NCI-H2107 (cell line): ENCODE data around the gene TNFSF13.

Source experiments
- DNase-seq: peaks from one replicate; lab custom pipeline; 2025; lab: John Stamatoyannopoulos, UW

Gene TNFSF13, protein sequence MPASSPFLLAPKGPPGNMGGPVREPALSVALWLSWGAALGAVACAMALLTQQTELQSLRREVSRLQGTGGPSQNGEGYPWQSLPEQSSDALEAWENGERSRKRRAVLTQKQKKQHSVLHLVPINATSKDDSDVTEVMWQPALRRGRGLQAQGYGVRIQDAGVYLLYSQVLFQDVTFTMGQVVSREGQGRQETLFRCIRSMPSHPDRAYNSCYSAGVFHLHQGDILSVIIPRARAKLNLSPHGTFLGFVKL

DNA sequence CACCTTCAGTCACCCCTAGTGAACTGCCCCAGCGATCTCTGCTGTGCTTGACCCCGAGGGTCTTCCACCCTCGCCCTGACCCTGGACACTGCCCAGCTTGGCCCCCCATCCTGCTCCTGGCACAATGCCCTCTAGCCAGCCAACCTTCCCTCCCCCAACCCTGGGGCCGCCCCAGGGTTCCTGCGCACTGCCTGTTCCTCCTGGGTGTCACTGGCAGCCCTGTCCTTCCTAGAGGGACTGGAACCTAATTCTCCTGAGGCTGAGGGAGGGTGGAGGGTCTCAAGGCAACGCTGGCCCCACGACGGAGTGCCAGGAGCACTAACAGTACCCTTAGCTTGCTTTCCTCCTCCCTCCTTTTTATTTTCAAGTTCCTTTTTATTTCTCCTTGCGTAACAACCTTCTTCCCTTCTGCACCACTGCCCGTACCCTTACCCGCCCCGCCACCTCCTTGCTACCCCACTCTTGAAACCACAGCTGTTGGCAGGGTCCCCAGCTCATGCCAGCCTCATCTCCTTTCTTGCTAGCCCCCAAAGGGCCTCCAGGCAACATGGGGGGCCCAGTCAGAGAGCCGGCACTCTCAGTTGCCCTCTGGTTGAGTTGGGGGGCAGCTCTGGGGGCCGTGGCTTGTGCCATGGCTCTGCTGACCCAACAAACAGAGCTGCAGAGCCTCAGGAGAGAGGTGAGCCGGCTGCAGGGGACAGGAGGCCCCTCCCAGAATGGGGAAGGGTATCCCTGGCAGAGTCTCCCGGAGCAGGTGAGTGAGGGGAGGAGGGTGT, at the start of gene TNFSF13:
Gene TNFSF13 (plus strand): TSS at position 207 of the 776 bp plus-strand sequence. CDS start 290 bp downstream, at position 497.
- no peak for DNase-seq

DNA sequence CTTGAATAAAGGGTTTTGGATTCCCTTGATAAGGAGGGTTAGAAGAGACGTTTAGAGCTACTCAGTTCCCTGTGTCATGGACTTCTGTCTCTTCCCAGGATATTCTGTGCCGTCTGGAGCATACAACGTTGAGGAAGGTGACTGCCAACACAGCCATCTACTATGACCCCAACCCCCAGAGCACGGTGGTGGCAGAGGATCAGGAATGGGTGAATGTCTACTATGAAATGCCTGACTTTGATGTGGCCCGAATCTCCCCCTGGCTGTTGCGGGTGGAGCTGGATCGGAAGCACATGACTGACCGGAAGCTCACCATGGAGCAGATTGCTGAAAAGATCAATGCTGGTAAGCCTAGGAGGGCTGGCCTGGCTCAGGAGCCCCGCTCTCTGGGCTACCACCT, 49.7 kb upstream of the TNFSF13 start:
- DNase-seq = no peak

DNA sequence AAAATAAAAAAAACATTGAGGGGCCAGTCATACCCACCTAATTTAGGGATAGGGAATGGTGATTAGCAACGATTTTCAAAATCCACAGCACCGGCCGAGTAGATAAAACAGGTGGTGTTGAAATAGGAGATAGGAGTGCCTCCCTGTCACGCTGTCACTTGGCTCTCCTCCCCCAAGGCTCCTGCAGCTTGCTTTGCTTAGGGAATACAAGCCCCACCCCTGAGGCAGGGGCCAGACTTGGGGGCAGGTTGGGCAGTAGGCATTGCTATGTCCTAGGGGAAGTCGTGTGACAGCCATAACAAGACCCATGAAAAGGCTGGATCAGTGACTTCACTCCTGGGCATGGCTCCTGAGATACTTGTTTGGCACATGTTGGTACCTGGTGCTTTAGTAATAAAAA, 48.6 kb upstream of the TNFSF13 start:
- DNase-seq = no peak

DNA sequence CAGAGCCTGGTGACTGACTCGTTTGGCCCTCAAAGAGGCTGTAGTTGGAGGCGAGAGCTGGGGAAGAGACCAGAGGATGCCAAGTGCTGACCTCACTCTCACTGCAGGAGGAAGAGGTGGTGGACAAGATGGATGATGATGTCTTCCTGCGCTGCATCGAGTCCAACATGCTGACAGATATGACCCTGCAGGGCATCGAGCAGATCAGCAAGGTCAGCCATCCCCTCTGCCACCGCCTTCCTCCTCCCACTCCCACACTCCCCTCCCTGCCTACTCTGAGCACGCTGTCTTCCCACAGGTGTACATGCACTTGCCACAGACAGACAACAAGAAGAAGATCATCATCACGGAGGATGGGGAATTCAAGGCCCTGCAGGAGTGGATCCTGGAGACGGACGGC, 47.4 kb upstream of the TNFSF13 start:
- DNase-seq = no peak

DNA sequence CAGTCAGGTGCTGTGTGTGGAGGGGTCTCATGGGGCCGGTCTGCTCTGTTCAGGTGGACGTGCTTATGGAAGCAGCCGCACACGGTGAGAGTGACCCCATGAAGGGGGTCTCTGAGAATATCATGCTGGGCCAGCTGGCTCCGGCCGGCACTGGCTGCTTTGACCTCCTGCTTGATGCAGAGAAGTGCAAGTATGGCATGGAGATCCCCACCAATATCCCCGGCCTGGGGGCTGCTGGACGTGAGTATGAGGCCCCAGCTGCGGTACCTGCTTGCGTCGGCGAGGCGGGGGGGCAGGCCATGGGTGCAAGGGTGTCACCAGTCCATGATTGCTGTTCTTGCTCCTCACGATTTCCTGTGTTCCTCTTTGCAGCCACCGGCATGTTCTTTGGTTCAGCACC, 46.4 kb upstream of the TNFSF13 start:
- no peak for DNase-seq

DNA sequence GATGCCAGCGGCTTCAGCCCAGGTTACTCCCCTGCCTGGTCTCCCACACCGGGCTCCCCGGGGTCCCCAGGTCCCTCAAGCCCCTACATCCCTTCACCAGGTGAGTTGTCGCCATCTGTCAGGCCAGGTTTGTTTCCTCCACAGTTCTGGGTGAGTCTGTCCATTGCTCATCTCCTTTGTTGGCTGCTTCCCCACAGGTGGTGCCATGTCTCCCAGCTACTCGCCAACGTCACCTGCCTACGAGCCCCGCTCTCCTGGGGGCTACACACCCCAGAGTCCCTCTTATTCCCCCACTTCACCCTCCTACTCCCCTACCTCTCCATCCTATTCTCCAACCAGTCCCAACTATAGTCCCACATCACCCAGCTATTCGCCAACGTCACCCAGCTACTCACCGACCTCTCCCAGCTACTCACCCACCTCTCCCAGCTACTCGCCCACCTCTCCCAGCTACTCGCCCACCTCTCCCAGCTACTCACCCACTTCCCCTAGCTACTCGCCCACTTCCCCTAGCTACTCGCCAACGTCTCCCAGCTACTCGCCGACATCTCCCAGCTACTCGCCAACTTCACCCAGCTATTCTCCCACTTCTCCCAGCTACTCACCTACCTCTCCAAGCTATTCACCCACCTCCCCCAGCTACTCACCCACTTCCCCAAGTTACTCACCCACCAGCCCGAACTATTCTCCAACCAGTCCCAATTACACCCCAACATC, 45.6 kb upstream of the TNFSF13 start:
- no peak for DNase-seq

DNA sequence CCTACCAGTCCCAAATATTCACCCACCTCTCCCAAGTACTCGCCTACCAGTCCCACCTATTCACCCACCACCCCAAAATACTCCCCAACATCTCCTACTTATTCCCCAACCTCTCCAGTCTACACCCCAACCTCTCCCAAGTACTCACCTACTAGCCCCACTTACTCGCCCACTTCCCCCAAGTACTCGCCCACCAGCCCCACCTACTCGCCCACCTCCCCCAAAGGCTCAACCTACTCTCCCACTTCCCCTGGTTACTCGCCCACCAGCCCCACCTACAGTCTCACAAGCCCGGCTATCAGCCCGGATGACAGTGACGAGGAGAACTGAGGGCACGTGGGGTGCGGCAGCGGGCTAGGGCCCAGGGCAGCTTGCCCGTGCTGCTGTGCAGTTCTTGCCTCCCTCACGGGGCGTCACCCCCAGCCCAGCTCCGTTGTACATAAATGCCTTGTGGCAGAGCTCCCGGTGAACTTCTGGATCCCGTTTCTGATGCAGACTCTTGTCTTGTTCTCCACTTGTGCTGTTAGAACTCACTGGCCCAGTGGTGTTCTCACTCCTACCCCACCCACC, 44.6 kb upstream of the TNFSF13 start:
- DNase-seq = no peak

DNA sequence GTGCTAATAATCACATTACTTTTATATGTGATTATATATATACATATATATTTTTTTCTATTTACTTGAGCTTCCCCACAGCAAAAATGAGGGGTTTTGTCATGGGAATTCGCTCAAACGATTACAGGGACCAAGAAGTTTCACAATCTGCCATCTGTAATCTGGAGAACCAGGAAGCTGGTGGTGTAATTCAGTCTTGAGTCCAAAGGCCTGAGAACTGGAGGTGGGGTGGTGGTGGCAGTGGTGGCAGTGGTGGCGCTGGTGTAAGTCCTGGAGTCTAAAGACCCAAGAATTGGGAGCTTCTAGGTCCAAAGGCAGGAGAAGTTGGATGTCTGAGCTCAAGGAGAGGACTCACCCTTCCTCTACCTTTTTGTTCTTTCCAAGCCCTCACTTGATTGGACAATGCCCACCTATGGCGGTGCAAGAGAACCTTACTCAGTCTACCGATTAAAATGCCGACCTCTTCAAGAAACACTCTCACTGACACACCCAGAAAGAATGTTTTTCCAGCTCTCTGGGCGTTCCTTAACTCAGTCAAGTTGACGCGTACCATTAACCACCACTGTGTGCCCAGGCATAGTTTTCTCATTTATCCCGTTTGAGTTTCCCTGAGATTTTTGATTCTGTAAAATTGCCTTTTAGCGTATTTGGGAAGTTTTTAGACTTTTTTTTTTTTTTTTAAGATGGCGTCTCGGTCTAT, 42.5 kb upstream of the TNFSF13 start:
- DNase-seq = no peak

DNA sequence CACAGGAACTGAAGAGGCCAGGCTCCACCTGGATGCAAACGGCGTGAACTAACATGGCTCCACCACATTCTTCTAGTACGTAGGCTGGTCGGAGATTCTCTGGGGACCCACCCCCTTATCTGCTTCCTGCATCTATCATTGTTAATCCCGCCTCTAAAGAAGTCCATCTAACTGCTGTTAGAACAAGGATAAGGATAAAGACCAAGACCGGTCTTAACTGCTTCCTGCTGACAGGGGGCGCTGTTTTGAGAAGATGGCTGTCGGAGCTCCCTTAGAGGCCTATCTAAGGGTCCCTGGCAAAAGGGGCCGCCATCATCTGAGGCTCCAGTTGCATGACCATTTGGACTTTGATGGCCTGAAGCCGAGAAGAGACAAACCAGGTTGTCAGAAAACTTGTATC, 35.5 kb upstream of the TNFSF13 start:
- no peak for DNase-seq

DNA sequence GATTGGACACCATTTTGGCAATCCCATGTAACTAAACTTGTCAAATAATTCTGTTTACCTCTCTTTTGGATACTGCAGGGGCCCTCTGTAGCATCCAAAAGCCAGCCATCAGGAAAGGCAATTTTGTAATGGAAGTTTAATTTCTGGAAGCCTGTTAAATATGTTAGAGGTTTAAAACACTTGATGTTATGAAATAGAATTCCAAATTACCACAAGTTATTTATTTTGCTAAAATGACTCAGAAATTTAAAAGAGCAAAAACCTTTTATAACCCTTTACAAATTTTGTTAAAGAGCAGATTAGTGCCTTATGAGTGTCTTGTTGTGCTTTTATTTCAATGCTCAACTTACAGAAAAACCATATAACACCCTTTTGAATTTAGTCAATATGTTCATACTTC, 29.7 kb upstream of the TNFSF13 start:
- DNase-seq = no peak

DNA sequence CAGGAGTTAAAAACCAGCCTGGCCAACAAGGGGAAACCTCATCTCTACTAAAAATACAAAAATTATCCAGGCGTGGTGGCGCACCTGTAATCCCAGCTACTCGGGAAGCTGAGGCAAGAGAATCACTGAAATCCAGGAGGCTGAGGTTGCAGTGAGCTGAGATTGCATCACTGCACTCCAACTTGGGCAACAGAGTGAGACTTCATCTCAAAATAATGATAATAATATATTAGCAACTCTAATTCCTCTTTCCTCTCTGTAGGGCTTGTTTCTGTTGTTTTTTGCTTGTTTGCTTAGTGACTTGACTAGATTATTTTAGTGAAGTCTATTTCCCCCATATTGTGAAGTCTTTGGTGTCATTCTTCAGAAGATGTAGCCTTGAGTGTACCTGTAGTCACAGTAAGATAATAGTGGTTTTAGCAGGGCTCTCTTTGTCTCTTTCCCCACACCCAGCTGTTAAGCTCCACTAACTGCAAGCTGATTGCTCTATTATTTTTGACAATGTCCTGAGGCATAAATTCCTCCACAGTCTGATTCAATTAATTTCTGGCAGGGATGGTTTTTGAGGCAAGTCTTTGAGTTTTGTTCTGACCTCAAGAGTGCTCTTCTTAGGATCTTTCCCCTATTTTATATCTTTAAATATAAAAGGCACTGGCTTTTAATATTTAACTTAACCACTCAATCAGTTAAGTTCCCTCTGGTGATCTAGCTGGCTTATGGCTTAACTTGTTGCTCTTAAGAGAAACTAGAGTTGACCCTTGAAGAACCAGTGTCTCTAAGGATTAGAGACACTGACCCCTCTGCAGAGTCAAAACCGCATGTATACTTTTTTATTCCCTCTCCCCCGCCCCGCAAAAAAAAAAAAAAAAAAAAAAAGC, 28.3 kb upstream of the TNFSF13 start:
- DNase-seq = no peak

DNA sequence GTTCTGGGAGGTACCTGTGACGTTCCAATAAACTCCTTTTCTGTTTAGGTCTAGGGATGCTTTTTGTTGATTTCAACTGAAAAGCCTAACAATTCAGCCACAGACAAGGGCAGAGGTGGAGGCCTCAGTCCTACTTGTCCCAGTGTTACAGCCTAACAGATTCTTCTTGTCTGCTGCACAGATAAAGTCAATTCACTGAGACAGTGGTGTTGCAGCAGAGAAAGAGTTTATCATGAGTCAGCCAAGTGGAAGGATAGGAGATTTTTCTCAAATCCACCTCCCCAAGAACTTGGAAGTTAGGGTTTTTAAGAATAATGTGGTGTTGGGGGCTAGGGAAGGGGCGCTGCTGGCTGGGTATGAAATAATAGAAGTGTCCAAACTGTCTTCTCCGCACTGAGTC, 20.5 kb upstream of the TNFSF13 start:
- DNase-seq = no peak

DNA sequence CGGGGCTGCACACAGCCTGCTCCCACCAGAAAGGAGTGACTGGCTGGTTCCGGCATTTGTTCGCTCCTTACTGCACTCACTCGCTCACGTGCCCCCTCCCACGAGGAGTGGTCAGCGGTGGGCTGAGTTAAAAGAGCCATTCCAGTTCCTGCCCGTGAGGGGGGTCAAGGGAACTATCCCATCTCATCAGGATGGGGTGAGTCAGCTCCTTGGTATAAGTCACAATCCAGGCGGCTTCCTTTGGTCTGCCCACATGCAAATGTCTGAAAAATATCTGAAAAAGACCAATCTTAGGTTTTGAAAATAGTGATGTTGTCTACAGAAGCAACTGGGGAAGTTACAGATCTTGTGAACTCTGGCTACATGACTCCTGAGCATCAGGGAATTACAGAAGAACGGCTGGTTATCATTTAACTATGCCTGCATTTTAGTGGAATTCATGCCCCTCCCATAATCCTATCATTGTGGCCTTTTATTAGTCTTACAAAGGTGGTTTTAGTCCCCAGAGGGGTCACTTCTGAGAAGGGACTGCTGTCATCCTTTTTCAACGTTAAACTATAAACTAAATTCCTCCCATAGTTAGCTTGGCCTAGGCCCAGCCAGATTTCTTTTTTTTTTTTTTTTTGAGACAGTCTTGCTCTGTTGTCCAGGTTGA, 19.5 kb upstream of the TNFSF13 start:
- DNase-seq = no peak

DNA sequence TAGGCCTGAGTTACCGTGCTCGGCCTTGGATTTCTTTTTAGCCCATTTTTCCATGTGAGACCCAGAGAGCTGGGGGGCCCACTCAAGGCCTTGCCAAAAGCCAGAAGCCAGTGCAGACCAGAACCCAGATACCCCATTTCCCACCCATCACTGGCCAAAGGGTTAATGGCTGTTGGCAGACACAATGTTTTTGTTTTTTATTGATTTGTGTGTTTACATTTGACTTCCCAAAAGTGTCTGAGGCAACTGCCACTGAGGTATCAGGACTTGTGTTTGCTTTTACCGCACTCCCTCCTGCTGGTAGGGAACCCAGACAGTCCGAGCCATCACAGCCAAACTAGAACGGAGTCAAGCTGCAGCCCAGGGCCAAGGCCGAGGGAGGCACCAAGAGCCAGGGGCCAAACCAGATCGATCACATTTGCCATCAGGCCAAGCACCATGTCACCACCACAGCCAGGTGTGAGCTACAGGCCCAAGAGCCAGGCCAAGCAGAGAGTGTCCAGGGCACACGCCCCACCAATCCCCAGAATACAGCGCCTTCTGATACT, 17.4 kb upstream of the TNFSF13 start:
- no peak for DNase-seq

DNA sequence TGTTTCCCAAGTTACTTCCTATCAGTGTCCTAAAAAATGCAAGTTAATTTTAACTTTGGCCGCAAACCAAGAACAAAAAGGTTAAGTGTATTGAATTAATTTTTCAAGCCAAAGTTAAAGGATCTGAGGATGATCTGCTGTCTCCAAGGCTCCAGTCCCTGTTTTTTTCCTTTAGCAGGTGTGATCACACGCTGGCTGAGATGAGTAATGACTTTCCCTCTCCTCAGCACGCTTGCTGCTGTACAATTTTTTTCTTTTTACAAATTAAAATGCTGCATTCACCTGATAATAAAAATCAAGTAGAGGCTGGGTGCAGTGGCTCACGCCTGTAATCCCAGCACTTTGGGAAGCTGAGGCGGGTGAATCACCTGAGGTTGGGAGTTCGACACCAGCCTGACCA, 13.6 kb upstream of the TNFSF13 start:
- no peak for DNase-seq

DNA sequence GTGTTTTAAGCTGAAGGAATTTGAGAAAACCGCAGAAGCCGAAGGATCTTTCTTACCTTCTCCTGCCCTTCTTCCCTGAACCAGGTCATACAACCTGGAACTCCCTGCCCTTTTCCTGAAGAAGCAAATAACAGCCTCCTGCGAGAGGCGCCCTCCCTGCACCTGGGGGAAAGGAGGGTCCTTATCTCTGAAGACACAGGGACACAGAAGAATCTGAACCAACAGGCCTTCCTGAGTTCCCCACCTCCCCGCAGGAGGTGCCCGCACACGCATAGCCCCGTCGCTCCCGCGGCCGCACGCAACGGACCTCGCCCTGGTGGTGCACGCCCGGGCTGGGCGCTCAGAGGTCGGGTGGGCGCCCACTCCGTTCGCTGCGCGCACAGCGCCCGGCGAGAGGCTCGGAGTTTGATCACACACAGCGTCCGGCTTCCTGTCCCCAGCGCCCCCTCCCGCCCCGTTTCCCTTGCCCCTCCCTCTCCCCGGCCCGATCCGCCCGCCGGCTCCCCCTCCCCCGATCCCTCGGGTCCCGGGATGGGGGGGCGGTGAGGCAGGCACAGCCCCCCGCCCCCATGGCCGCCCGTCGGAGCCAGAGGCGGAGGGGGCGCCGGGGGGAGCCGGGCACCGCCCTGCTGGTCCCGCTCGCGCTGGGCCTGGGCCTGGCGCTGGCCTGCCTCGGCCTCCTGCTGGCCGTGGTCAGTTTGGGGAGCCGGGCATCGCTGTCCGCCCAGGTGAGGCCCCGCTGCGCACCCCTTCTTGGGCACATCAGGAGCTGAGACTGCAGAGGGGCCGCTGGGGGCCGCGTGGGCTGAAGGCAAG, 9.8 kb upstream of the TNFSF13 start, which contains the start of gene TNFSF12:
Gene TNFSF12 (plus strand): TSS at position 474 of the 816 bp plus-strand sequence. CDS start 96 bp downstream, at position 570.
- DNase-seq = no peak

DNA sequence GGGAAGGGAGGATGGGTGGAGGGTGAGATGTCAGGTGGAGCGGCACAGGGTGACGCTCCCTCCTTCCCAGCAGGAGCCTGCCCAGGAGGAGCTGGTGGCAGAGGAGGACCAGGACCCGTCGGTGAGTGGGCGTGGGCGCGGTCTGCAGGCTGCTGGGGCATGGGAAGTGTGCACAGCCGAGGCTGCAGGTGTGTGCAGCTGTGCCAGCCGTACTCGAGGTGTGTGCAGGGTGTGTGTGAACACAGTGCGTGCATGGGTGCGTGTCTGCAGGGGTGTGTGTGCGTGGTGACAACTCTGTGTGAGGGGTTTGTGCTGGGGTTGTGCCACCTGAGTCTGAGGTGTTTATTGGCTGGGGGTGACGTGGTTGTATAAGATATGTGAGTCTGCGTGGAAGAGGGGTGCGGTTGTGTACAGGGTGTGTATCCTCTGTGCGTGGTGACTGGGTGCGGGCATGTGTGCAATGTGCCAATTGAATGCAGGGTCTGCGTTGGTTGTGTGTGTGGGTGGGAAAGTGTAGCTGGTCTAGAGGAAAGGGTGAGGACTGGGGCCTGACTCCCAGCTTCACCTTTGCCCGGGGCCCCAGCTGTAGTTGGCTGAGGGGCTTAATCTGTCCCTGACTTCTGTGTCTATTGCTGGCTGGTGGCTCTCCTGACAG, 9.0 kb upstream of the TNFSF13 start:
- DNase-seq = no peak

DNA sequence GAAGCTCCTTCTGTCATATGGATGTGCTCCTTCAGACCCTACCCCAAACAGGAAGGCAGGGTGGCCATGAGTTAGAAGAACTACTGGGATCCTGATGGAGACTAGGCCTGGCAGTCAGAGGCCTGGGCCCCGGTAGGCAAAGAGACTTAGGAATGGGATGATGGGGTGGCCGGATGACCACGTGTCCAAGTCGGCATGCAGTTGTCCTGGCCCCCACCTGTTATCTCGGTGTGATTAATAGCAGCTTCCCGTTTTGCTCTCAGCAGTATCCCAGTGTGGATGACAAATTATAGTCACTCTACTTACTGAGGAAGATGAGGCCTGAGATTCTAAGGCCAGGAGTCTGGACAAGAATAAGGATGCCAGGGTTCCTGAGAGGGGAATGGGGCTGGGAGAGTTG, 8.2 kb upstream of the TNFSF13 start:
- no peak for DNase-seq

DNA sequence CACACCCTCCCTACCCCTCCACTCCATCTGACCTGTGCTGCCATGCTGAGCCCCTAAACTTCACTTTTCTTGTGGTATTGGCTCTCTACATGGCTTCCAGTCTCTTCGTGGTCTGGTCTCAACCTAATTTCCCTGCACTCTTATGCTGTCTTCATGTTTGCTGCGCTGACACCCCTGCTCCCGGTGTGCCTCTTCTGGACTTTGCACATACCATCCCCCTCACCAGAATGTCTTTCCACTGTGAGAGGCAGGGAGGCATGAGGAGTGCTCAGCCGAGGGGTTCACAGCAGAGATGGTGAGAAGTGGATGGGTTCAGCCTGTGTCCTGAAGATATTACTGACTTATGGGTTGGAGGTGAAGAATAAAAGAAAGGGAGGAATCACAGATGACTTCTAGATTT, 7.2 kb upstream of the TNFSF13 start:
- DNase-seq = no peak
